GM12878 (cell line): ENCODE results near the gene APEX1. TPM values are rescaled to one million over a fixed set of nuclear protein-coding genes. Genes with fewer than 3 reads are reported as not detected.
A peak's percentile ranks its signal among the peaks of the same experiment; 100 is the strongest.

Experiments
- BHLHE40 ChIP-seq, 2 experiments: fragments of 450-650 bp in 1 of 2; IDR thresholded peaks; 2 replicates each; pipeline ENCODE4 v1.6.1; 2011 to 2017; ENCODE audit warnings: low read depth in 2 of 2, borderline replicate concordance in 1 of 2, improper control_type of control experiment in 1 of 2, low read length in 1 of 2, mild to moderate bottlenecking in 1 of 2
- CBFB ChIP-seq: IDR thresholded peaks from 2 replicates; pipeline ENCODE4 v1.6.1; 2016; ENCODE audit warnings: antibody characterized with exemption, low read depth
- CREB1 ChIP-seq: IDR thresholded peaks from 2 replicates; pipeline ENCODE4 v1.6.1; 2012; ENCODE audit warnings: low read depth, mild to moderate bottlenecking, inconsistent platforms
- EGR1 ChIP-seq, 2 experiments: IDR thresholded peaks; 1 replicate in 1 of 2; 2 replicates in 1 of 2; pipeline ENCODE4 v1.6.1; 2011 to 2012; ENCODE audit warnings: low read depth in 2 of 2, low read length in 2 of 2, borderline replicate concordance in 1 of 2, mild to moderate bottlenecking in 1 of 2, moderate library complexity in 1 of 2
- HDAC6 ChIP-seq: fragments of 200-600 bp; sonication (generic); IDR thresholded peaks from one replicate; pipeline ENCODE4 v1.8.0; 2017; ENCODE audit warnings: antibody characterized with exemption; ENCODE audit not compliant: unreplicated experiment
- JUND ChIP-seq: IDR thresholded peaks from 2 replicates; pipeline ENCODE4 v1.6.1; 2012; ENCODE audit warnings: low read depth, mild to moderate bottlenecking, low read length, improper control_type of control experiment, moderate library complexity
- MTA3 ChIP-seq: IDR thresholded peaks from 2 replicates; pipeline ENCODE4 v1.6.1; 2012; ENCODE audit warnings: low read length, inconsistent platforms, borderline replicate concordance
- PAX5 ChIP-seq: IDR thresholded peaks from 2 replicates; pipeline ENCODE4 v1.6.1; 2011; ENCODE audit warnings: low read depth, low read length, borderline replicate concordance
- POU2F2 ChIP-seq: IDR thresholded peaks from 3 replicates; pipeline ENCODE4 v1.6.1; 2011; ENCODE audit warnings: low read depth, mild to moderate bottlenecking, low read length, borderline replicate concordance
- RBBP5 ChIP-seq: fragments of 200-600 bp; sonication (generic); conservative IDR thresholded peaks from 2 replicates; pipeline ENCODE4 v1.6.1; 2016
- RCOR1 ChIP-seq: conservative IDR thresholded peaks from 2 replicates; pipeline ENCODE4 v1.6.1; 2012; ENCODE audit warnings: low read depth, low read length, improper control_type of control experiment
- SPI1 ChIP-seq: IDR thresholded peaks from 2 replicates; pipeline ENCODE4 v1.6.1; 2011; ENCODE audit warnings: low read depth, mild to moderate bottlenecking, low read length, moderate library complexity, borderline replicate concordance; ENCODE audit not compliant: insufficient read depth
- SREBF2 ChIP-seq: IDR thresholded peaks from 2 replicates; pipeline ENCODE4 v1.6.1; 2012; ENCODE audit warnings: mild to moderate bottlenecking, low read length
- STAT3 ChIP-seq: IDR thresholded peaks from 2 replicates; pipeline ENCODE4 v1.6.1; 2011; ENCODE audit warnings: low read depth, low read length, improper control_type of control experiment
- TARDBP ChIP-seq: IDR thresholded peaks from 2 replicates; pipeline ENCODE4 v1.6.1; 2016; ENCODE audit warnings: borderline replicate concordance
- WRNIP1 ChIP-seq: IDR thresholded peaks from 2 replicates; pipeline ENCODE4 v1.6.1; 2011; ENCODE audit warnings: low read depth, low read length, improper control_type of control experiment, borderline replicate concordance
- ZBED1 ChIP-seq: IDR thresholded peaks from 2 replicates; pipeline ENCODE4 v1.6.1; 2016; ENCODE audit warnings: borderline replicate concordance
- polyA plus RNA-seq, 11 experiments: library from polyadenylated mRNA; depleted of rRNA in 4 of 11; unstranded in 6 of 11; stranded (reverse) in 5 of 11; fragments of >200 nt; fragmentation: Nextera tagmentation in 4 of 11; fragmentation: Illumina TruSeq in 1 of 11; extraction: Ambion mirVana in 4 of 11; extraction: Trizol in 1 of 11; gene quantifications; 1 replicate in 1 of 11; 2 replicates in 10 of 11; pipeline versions ENCODE4 v1.2.1 to v1.2.3, GENCODE V29; 2011 to 2016; ENCODE audit warnings: inconsistent platforms in 2 of 11, missing spikeins in 2 of 11, low read depth in 1 of 11
- total RNA-seq, 4 experiments: library from RNA; depleted of rRNA in 3 of 4; stranded (reverse); fragments of >200 nt in 3 of 4; fragmentation: Illumina TruSeq in 1 of 4; extraction: Trizol in 1 of 4; gene quantifications; 2 replicates each; pipeline versions ENCODE4 v1.2.1 to v1.2.3, GENCODE V29; 2013 to 2021
- TF ChIP-seq, protein P1 (sequence below): IDR thresholded peaks from 2 replicates; pipeline ENCODE4 v1.6.1; 2012; ENCODE audit warnings: mild to moderate bottlenecking, low read depth, low read length
- TF ChIP-seq, protein P2 (sequence below): fragments of 450-650 bp; IDR thresholded peaks from 2 replicates; pipeline ENCODE4 v1.6.1; 2017; ENCODE audit warnings: mild to moderate bottlenecking, moderate library complexity
- TF ChIP-seq, protein P3 (sequence below): IDR thresholded peaks from 2 replicates; pipeline ENCODE4 v1.6.1; 2011; ENCODE audit warnings: borderline replicate concordance, low read depth, mild to moderate bottlenecking, moderate library complexity, mixed read lengths, low read length; ENCODE audit not compliant: insufficient read depth; ENCODE audit errors: extremely low read length
- TF ChIP-seq, protein P4 (sequence below): IDR thresholded peaks from 2 replicates; pipeline ENCODE4 v1.6.1; 2012; ENCODE audit warnings: low read length, inconsistent platforms

Gene APEX1
- total and polyA plus RNA-seq, 10 of the 15 experiments (the other 5 are each of a cell fraction or from before 2014, with no cell fraction given): 115 to 407 (median 300) TPM

DNA sequence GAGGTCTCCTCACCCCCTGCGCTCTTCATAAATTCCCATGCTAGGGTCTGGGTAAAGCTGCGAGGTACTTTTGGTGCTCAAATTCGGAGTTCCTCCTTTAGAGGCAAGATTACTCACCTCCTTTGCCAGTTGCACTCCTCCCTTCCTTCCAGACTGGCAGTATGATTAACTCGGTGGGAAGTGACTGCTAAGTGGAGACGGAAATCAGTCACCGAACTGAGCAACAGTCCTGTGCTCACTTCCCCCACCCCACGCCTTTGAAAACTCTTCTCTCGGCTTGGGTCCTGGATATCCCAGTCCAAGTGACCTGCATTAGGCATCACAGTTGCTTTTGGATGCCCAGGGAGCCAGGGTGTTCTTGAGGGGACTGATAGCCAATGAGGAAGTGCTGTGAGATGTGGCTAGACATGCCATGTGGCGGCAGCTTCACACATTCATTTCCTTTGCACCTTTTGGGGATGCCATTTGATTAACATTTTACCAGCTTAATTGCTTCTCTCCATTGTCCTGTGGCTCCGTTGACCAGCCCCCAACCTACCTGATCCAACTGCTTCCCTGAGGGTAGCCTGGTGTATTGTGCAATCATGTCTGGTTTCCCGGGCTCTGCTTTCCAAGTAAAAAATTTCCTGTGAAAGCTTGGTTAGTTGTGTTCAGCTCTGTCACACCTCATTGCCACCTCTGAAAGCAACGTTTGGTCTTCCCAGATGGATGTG lies 15.0 kb downstream of the APEX1 start (continued):
- TF ChIP-seq, protein P1, sequence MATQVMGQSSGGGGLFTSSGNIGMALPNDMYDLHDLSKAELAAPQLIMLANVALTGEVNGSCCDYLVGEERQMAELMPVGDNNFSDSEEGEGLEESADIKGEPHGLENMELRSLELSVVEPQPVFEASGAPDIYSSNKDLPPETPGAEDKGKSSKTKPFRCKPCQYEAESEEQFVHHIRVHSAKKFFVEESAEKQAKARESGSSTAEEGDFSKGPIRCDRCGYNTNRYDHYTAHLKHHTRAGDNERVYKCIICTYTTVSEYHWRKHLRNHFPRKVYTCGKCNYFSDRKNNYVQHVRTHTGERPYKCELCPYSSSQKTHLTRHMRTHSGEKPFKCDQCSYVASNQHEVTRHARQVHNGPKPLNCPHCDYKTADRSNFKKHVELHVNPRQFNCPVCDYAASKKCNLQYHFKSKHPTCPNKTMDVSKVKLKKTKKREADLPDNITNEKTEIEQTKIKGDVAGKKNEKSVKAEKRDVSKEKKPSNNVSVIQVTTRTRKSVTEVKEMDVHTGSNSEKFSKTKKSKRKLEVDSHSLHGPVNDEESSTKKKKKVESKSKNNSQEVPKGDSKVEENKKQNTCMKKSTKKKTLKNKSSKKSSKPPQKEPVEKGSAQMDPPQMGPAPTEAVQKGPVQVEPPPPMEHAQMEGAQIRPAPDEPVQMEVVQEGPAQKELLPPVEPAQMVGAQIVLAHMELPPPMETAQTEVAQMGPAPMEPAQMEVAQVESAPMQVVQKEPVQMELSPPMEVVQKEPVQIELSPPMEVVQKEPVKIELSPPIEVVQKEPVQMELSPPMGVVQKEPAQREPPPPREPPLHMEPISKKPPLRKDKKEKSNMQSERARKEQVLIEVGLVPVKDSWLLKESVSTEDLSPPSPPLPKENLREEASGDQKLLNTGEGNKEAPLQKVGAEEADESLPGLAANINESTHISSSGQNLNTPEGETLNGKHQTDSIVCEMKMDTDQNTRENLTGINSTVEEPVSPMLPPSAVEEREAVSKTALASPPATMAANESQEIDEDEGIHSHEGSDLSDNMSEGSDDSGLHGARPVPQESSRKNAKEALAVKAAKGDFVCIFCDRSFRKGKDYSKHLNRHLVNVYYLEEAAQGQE: no peak
- TF ChIP-seq RBBP5 (no peak), RCOR1 (no peak), SPI1 (peak; percentile 79), JUND (no peak), EGR1 (IDR thresholded peaks at IDR 0.05; ENCODE audit: borderline replicate concordance in 1 of 2, low read depth in 2 of 2, low read length in 2 of 2) (no peak), BHLHE40 (IDR thresholded peaks at IDR 0.05; ENCODE audit: borderline replicate concordance in 1 of 2, low read depth in 2 of 2, low read length in 1 of 2) (no peak), STAT3 (no peak), WRNIP1 (no peak), MTA3 (no peak), POU2F2 (no peak), CREB1 (no peak), SREBF2 (no peak), PAX5 (no peak), CBFB (no peak), TARDBP (no peak), HDAC6 (no peak), ZBED1 (no peak)
- TF ChIP-seq, protein P2, sequence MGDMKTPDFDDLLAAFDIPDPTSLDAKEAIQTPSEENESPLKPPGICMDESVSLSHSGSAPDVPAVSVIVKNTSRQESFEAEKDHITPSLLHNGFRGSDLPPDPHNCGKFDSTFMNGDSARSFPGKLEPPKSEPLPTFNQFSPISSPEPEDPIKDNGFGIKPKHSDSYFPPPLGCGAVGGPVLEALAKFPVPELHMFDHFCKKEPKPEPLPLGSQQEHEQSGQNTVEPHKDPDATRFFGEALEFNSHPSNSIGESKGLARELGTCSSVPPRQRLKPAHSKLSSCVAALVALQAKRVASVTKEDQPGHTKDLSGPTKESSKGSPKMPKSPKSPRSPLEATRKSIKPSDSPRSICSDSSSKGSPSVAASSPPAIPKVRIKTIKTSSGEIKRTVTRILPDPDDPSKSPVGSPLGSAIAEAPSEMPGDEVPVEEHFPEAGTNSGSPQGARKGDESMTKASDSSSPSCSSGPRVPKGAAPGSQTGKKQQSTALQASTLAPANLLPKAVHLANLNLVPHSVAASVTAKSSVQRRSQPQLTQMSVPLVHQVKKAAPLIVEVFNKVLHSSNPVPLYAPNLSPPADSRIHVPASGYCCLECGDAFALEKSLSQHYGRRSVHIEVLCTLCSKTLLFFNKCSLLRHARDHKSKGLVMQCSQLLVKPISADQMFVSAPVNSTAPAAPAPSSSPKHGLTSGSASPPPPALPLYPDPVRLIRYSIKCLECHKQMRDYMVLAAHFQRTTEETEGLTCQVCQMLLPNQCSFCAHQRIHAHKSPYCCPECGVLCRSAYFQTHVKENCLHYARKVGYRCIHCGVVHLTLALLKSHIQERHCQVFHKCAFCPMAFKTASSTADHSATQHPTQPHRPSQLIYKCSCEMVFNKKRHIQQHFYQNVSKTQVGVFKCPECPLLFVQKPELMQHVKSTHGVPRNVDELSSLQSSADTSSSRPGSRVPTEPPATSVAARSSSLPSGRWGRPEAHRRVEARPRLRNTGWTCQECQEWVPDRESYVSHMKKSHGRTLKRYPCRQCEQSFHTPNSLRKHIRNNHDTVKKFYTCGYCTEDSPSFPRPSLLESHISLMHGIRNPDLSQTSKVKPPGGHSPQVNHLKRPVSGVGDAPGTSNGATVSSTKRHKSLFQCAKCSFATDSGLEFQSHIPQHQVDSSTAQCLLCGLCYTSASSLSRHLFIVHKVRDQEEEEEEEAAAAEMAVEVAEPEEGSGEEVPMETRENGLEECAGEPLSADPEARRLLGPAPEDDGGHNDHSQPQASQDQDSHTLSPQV: no peak
- TF ChIP-seq, protein P3, sequence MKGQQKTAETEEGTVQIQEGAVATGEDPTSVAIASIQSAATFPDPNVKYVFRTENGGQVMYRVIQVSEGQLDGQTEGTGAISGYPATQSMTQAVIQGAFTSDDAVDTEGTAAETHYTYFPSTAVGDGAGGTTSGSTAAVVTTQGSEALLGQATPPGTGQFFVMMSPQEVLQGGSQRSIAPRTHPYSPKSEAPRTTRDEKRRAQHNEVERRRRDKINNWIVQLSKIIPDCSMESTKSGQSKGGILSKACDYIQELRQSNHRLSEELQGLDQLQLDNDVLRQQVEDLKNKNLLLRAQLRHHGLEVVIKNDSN: no peak
- TF ChIP-seq, protein P4, sequence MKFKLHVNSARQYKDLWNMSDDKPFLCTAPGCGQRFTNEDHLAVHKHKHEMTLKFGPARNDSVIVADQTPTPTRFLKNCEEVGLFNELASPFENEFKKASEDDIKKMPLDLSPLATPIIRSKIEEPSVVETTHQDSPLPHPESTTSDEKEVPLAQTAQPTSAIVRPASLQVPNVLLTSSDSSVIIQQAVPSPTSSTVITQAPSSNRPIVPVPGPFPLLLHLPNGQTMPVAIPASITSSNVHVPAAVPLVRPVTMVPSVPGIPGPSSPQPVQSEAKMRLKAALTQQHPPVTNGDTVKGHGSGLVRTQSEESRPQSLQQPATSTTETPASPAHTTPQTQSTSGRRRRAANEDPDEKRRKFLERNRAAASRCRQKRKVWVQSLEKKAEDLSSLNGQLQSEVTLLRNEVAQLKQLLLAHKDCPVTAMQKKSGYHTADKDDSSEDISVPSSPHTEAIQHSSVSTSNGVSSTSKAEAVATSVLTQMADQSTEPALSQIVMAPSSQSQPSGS: no peak
